Occipital lobe (tissue), 2 donors: ENCODE data around the gene PI16. TPM values are rescaled to one million over a fixed set of nuclear protein-coding genes. Genes with fewer than 3 reads are reported as not detected.
A peak's percentile ranks its signal among the peaks of the same experiment; 100 is the strongest.
"Not testable (repeated sequence)": the region's sequence is repeated elsewhere in the genome, so short reads cannot be mapped to it uniquely, and the experiment has no call there.

ENCODE experiments used
- DNase-seq: peaks from one replicate; lab custom pipeline; 2025; lab: John Stamatoyannopoulos, UW
- total RNA-seq: library from RNA; depleted of rRNA; stranded (reverse); fragments of >200 nt; gene quantifications from one replicate; pipeline ENCODE4 v1.2.3, GENCODE V29; 2014

Gene PI16
- total RNA-seq, 1 donor from 2014 or later: 0.78 TPM

GRCh38 chr6:36975231-36976006, 20.9 kb downstream of the PI16 start:
- no peak for DNase-seq

- DNase-seq: no peak
These were observed 21.4 kb downstream of the PI16 start for GRCh38 chr6:36976007-36976264.

- DNase-seq: no peak
These were observed 22.0 kb downstream of the PI16 start for GRCh38 chr6:36976509-36976908.

GRCh38 chr6:36976931-36977330, 22.4 kb downstream of the PI16 start:
- DNase-seq: no peak

GRCh38 chr6:36977470-36977941, 23.0 kb downstream of the PI16 start:
- DNase-seq: no peak

GRCh38 chr6:36978421-36979346, 24.1 kb downstream of the PI16 start:
- no peak for DNase-seq

- peak; percentile 56 for DNase-seq
These were observed 24.8 kb downstream of the PI16 start for GRCh38 chr6:36979347-36979742.

- no peak for DNase-seq
These were observed 25.6 kb downstream of the PI16 start for GRCh38 chr6:36980129-36980528.

GRCh38 chr6:36980876-36981619, 26.5 kb downstream of the PI16 start:
- no peak for DNase-seq

GRCh38 chr6:36983538-36983937, 29.0 kb downstream of the PI16 start:
- DNase-seq: no peak

- DNase-seq: no peak
These were observed 30.3 kb downstream of the PI16 start for GRCh38 chr6:36984581-36985416.

- DNase-seq: no peak
These were observed 30.9 kb downstream of the PI16 start for GRCh38 chr6:36985417-36985807.

- peak; percentile 86 for DNase-seq
These were observed 31.5 kb downstream of the PI16 start, which contains the start of gene MTCH1 for GRCh38 chr6:36985808-36986703. TSS of gene MTCH1 (minus strand) at chr6:36986196. CDS start at chr6:36986173, 23 bp downstream.

GRCh38 chr6:36986704-36987047, 32.1 kb downstream of the PI16 start:
- DNase-seq: no peak

GRCh38 chr6:36989264-36989663, 34.7 kb downstream of the PI16 start:
- DNase-seq: no peak

- not testable (repeated sequence) for DNase-seq
These were observed 35.9 kb downstream of the PI16 start for GRCh38 chr6:36990401-36990800.

GRCh38 chr6:36997811-36998722, 43.5 kb downstream of the PI16 start:
- DNase-seq: peak; percentile 41

- DNase-seq: no peak
These were observed 44.1 kb downstream of the PI16 start for GRCh38 chr6:36998723-36999038.
